Activated CD8-positive, alpha-beta memory T cell treated with anti-CD3 and anti-CD28 coated beads, Interleukin-2, amount 10 ng/mL, durations not matched to agents 7 days and 5 days (primary cell): ENCODE measurements around the gene FLNB. TPM values are rescaled to one million over a fixed set of nuclear protein-coding genes. Genes with fewer than 3 reads are reported as not detected.

ENCODE experiments used
- ATAC-seq: fragments of 150-1000 bp; cut with Tn5 transposase; one replicate; pipeline ENCODE4 v1.10.0; 2021; ENCODE audit warnings: moderate library complexity
- CTCF ChIA-PET: fragments of 350-600 bp; sonication (Branson Sonifier 250); formaldehyde crosslinking; loops from one replicate; lab custom pipeline; 2021; ENCODE audit warnings: antibody characterized with exemption; lab: Charles Lee
- DNase-seq: peaks from one replicate; pipeline ENCODE4 v3.0.0-alpha.2; 2020
- H3K27ac Mint-ChIP-seq: one replicate; pipeline ENCODE4 v1.8.0; 2021; ENCODE audit warnings: mild to moderate bottlenecking, mixed read lengths
- H3K27me3 Mint-ChIP-seq: one replicate; pipeline ENCODE4 v1.8.0; 2021; ENCODE audit warnings: mixed read lengths
- H3K36me3 Mint-ChIP-seq: one replicate; pipeline ENCODE4 v1.8.0; 2021; ENCODE audit warnings: mild to moderate bottlenecking, mixed read lengths
- H3K4me1 Mint-ChIP-seq: one replicate; pipeline ENCODE4 v1.8.0; 2021; ENCODE audit warnings: mixed read lengths
- H3K4me3 Mint-ChIP-seq: one replicate; pipeline ENCODE4 v1.8.0; 2021; ENCODE audit warnings: mild to moderate bottlenecking, moderate library complexity, mixed read lengths
- H3K9me3 Mint-ChIP-seq: one replicate; pipeline ENCODE4 v1.8.0; 2022; ENCODE audit warnings: low read depth, mixed read lengths
- total RNA-seq, 2 experiments: library from RNA; stranded (reverse); gene quantifications; one replicate each; pipeline ENCODE4 v1.2.3, GENCODE V29; 2021

FLNB gene
- total RNA-seq, 2 experiments from 2014 or later, result 9.8 to 13.2 TPM

GRCh38 chr3:57972531-57973111 lies 35.6 kb upstream of the FLNB start:
- Mint-ChIP-seq H3K9me3 (no peaks in the 10 kb centered on the region), H3K4me1 (peaks cover 8% of the 10 kb centered on the region), H3K36me3 (no peaks in the 10 kb centered on the region), H3K27ac (no peak overlapping the region), H3K4me3 (no peak overlapping the region), H3K27me3 (no peaks in the 10 kb centered on the region)
- DNase-seq (no peak), ATAC-seq (no peak)
- CTCF ChIA-PET, result interaction anchor here (1.1 kb wide), 1 partner anchor 35 kb away, joined by 3 read pairs; no protein-coding TSS in a partner anchor

GRCh38 chr3:57973715-57974477 lies 34.3 kb upstream of the FLNB start:
- DNase-seq, result no peak
- no peaks in the 10 kb centered on the region for H3K36me3 Mint-ChIP-seq
- peaks cover 6% of the 10 kb centered on the region for H3K4me1 Mint-ChIP-seq
- CTCF ChIA-PET, result interaction anchor here (0.6 kb wide), 1 partner anchor 232 kb away, joined by 3 read pairs; no protein-coding TSS in a partner anchor
- no peaks in the 10 kb centered on the region for H3K27me3 Mint-ChIP-seq
- H3K9me3 Mint-ChIP-seq, result no peaks in the 10 kb centered on the region
- no peak for ATAC-seq
- H3K4me3 Mint-ChIP-seq, result no peak overlapping the region
- H3K27ac Mint-ChIP-seq, result no peak overlapping the region

- Mint-ChIP-seq H3K36me3 (no peaks in the 10 kb centered on the region), H3K27me3 (no peaks in the 10 kb centered on the region)
- CTCF ChIA-PET, result interaction anchor here (0.6 kb wide), 1 partner anchor 233 kb away, joined by 3 read pairs; no protein-coding TSS in a partner anchor
These were observed 33.3 kb upstream of the FLNB start for GRCh38 chr3:57974796-57975388.

GRCh38 chr3:57977818-57978235 lies 30.4 kb upstream of the FLNB start:
- ATAC-seq (no peak), DNase-seq (no peak)
- Mint-ChIP-seq H3K4me3 (no peak overlapping the region), H3K4me1 (peaks cover 5% of the 10 kb centered on the region), H3K36me3 (no peaks in the 10 kb centered on the region), H3K27ac (no peak overlapping the region), H3K9me3 (no peaks in the 10 kb centered on the region), H3K27me3 (no peaks in the 10 kb centered on the region)
- CTCF ChIA-PET, result interaction anchor here (1.0 kb wide), 1 partner anchor 30 kb away, joined by 4 read pairs; no protein-coding TSS in a partner anchor

More at GRCh38 chr3:57974796-57975388, 33.3 kb upstream of the FLNB start:
- Mint-ChIP-seq H3K9me3 (no peaks in the 10 kb centered on the region), H3K27ac (no peak overlapping the region), H3K4me1 (peaks cover 6% of the 10 kb centered on the region), H3K4me3 (no peak overlapping the region)
- DNase-seq (no peak), ATAC-seq (no peak)

DNA sequence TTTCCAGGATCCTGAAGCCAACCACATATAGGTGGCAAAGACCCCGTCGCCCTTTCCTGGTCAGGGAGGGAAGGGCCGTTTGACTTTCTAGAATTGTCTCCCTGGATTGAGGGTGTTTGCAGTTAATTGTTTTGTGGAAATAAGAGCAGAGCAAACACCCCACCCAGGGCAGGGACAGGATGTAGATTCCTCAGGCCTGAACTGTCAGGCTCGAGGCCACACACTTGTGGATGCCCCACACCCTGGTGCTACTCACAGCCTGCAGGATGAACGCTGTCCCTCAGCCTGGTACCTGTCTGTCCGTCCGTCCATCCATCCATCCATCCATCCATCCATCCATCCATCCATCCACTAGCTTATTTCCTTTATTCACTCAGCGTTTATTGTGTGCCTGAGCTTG lies 29.9 kb upstream of the FLNB start:
- Mint-ChIP-seq H3K4me3 (no peak overlapping the region), H3K27me3 (no peaks in the 10 kb centered on the region), H3K4me1 (peaks cover 8% of the 10 kb centered on the region), H3K9me3 (no peaks in the 10 kb centered on the region), H3K27ac (no peak overlapping the region), H3K36me3 (no peaks in the 10 kb centered on the region)
- ATAC-seq (no peak), DNase-seq (no peak)
- CTCF ChIA-PET, result interaction anchor here (1.0 kb wide), 1 partner anchor 29 kb away, joined by 4 read pairs; no protein-coding TSS in a partner anchor

DNA sequence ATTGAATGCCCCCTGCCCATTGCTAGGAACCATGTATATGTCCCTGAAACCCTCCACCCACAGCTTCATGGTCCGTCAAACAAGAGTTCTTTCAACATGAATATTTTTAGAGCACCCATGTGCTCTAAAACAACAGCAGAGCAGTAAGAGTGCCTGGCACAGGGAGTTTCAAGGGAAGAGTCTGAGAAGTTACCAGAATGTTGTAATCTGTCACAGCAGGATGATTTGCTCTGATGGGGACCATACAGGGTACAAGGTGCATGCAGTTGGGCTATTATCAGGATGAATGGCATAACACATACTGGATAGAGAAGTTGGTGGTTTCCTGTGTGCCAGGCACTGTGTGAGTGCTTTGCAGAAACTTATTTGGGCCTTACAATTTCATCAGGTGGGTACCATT lies 27.8 kb upstream of the FLNB start:
- CTCF ChIA-PET, result no interaction called here
- ATAC-seq, result no peak
- Mint-ChIP-seq H3K27me3 (no peaks in the 10 kb centered on the region), H3K4me3 (no peak overlapping the region), H3K36me3 (peaks cover 2% of the 10 kb centered on the region), H3K4me1 (peaks cover 20% of the 10 kb centered on the region), H3K27ac (no peak overlapping the region), H3K9me3 (no peaks in the 10 kb centered on the region)
- DNase-seq, result no peak

GRCh38 chr3:57981483-57982087 lies 26.6 kb upstream of the FLNB start:
- no peak overlapping the region for H3K4me3 Mint-ChIP-seq
- peaks cover 2% of the 10 kb centered on the region for H3K36me3 Mint-ChIP-seq
- CTCF ChIA-PET, result interaction anchor here (1.0 kb wide), 1 partner anchor 24 kb away, joined by 3 read pairs; no protein-coding TSS in a partner anchor
- no peak overlapping the region for H3K27ac Mint-ChIP-seq
- H3K27me3 Mint-ChIP-seq, result no peaks in the 10 kb centered on the region
- peaks cover 21% of the 10 kb centered on the region for H3K4me1 Mint-ChIP-seq
- H3K9me3 Mint-ChIP-seq, result no peaks in the 10 kb centered on the region
- DNase-seq (no peak), ATAC-seq (no peak)

DNA sequence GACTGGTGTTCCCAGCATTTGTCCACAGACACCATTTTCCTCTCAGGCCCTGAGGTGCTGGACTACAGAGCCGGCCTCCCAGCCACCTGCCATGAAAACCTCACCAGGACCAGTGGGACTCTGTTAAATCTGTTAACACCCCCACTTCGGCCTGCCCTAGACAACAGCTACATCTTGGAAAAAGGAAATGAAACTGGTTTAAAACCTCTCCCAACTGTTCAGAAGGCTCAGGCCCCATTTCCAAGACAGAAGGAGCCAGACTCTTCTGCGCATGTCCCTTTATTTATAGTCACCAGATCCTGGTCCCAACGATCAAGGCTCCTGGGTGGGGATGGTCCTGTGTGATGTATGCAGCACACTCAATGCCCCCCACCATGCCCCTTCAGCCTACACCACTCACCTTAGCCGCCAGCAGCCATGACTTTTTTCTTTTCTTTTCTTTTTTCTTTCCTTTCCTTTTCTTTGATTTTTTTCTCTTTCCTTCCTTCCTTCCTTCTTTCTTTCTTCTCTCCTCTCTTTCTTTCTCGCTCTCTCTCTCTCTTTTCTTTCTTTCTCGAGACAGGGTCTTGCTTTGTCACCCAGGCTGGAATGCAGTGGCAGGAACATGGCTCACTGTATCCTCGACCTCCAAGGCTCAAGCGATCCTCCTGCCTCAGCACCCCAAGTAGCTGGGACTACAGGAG lies 25.5 kb upstream of the FLNB start:
- Mint-ChIP-seq H3K9me3 (no peaks in the 10 kb centered on the region), H3K27ac (peak overlapping the region; percentile 35), H3K27me3 (no peaks in the 10 kb centered on the region), H3K4me1 (peaks cover 21% of the 10 kb centered on the region), H3K4me3 (no peak overlapping the region), H3K36me3 (peaks cover 2% of the 10 kb centered on the region)
- ATAC-seq (no peak), DNase-seq (no peak)
- CTCF ChIA-PET, result interaction anchor here (1.0 to 1.2 kb wide), 2 partner anchors 195 to 324 kb away, joined by 3 read pairs; partner anchors contain the start of gene HTD2

- H3K27ac Mint-ChIP-seq, result peak overlapping the region; percentile 92
- peaks cover 2% of the 10 kb centered on the region for H3K36me3 Mint-ChIP-seq
- H3K27me3 Mint-ChIP-seq, result no peaks in the 10 kb centered on the region
- H3K4me1 Mint-ChIP-seq, result peaks cover 21% of the 10 kb centered on the region
- CTCF ChIA-PET, result interaction anchor here (1.0 kb wide), 1 partner anchor 323 kb away, joined by 3 read pairs; the partner anchor contains the start of gene HTD2
- DNase-seq, result peak; percentile 72
- H3K4me3 Mint-ChIP-seq, result no peak overlapping the region
- no peaks in the 10 kb centered on the region for H3K9me3 Mint-ChIP-seq
- peak; percentile 96 for ATAC-seq
These were observed 24.3 kb upstream of the FLNB start for GRCh38 chr3:57983734-57984518.

DNA sequence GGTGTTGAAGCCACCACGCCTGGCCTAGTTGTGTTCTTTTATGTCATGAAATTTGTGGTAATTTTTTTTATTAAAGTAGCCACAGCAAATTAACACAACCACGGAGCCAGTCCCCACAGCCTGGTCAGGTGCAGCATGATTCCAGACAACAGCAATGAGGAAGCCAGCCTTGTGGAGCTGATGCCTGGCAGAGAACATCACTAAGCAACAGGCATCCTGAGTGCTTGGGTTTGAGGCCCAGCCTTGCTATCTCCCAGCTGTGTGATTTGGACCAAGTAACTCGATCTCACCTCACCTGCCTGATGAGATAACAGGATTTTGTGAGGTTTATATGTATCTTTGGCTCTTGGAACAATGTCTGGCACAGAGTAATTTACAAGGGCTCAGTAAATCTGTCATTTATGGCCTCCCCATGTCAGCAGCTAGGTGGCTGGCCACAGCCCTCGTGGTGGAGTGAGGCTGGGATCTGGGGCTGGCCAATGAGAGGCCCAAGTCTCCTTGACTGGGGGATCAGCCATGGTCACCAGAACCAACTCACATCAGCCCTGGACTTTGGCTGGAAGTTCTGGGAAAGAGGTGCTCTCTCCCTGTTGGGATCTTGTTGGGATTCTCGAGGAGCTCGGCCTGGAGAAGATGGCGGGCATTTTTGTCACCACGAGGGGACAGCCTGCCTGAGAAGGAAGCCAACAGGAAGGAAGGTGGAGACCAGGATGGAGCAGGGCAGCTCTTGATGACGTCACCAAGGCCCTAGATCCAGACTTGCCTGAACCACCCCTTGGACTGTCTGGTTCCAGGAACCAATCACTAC lies 22.8 kb upstream of the FLNB start:
- no peaks in the 10 kb centered on the region for H3K27me3 Mint-ChIP-seq
- no peak overlapping the region for H3K27ac Mint-ChIP-seq
- no peak overlapping the region for H3K4me3 Mint-ChIP-seq

GRCh38 chr3:57985984-57986246 lies 22.3 kb upstream of the FLNB start:
- ATAC-seq (no peak), DNase-seq (no peak)
- Mint-ChIP-seq H3K4me3 (no peak overlapping the region), H3K4me1 (peaks cover 21% of the 10 kb centered on the region), H3K27me3 (no peaks in the 10 kb centered on the region), H3K9me3 (no peaks in the 10 kb centered on the region), H3K27ac (no peak overlapping the region), H3K36me3 (peaks cover 2% of the 10 kb centered on the region)
- CTCF ChIA-PET, result no interaction called here

More for the DNA sequence above, 22.8 kb upstream of the FLNB start:
- no peak for DNase-seq
- no peak for ATAC-seq
- CTCF ChIA-PET, result interaction anchor here (1.3 kb wide), 1 partner anchor 23 kb away, joined by 3 read pairs; no protein-coding TSS in a partner anchor
- Mint-ChIP-seq H3K9me3 (no peaks in the 10 kb centered on the region), H3K36me3 (peaks cover 2% of the 10 kb centered on the region), H3K4me1 (peaks cover 21% of the 10 kb centered on the region)

- Mint-ChIP-seq H3K27ac (no peak overlapping the region), H3K27me3 (no peaks in the 10 kb centered on the region), H3K9me3 (no peaks in the 10 kb centered on the region), H3K4me3 (no peak overlapping the region), H3K36me3 (peaks cover 2% of the 10 kb centered on the region), H3K4me1 (peaks cover 21% of the 10 kb centered on the region)
- ATAC-seq (no peak), DNase-seq (no peak)
- CTCF ChIA-PET, result no interaction called here
These were observed 22.0 kb upstream of the FLNB start for GRCh38 chr3:57986261-57986660.
